Fibroblast of skin of right quadriceps (primary cell): ENCODE data around the gene ZNF681.
"Not testable (repeated sequence)": the region's sequence is repeated elsewhere in the genome, so short reads cannot be mapped to it uniquely, and the experiment has no call there.

Source experiments
- DNase-seq: peaks from one replicate; pipeline ENCODE4 v3.0.0-alpha.2; 2013

The ZNF681 gene

GRCh38 chr19:23758187-23759074 is at the start of gene ZNF681:
Gene ZNF681 (minus strand): TSS chr19:23758891. CDS start chr19:23758749, 142 bp downstream.
- peak; percentile 90 for DNase-seq

DNA sequence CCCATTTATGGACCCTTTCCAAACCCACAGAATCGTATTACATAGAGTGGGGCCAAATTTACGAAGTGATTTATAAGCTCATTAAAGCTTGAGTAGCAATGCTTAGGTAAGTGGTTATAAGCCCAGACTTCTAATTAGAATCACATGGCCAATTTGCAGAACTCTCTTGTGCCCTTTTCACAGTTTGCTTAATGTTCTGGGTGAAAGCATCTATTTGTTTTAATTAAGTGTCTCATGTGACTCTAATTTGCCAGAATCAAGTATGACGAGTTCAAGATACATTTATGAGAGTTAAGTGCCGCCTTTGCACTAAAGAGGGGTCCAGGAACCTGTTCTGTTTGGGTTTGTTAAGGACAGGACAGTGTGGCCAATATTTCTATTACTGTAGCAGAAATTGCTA is 46.0 kb upstream of the ZNF681 start:
- no peak for DNase-seq

- DNase-seq: no peak
These were observed 43.6 kb upstream of the ZNF681 start for GRCh38 chr19:23802290-23802689.

- no peak for DNase-seq
These were observed 43.1 kb upstream of the ZNF681 start for GRCh38 chr19:23801803-23802202.

DNA sequence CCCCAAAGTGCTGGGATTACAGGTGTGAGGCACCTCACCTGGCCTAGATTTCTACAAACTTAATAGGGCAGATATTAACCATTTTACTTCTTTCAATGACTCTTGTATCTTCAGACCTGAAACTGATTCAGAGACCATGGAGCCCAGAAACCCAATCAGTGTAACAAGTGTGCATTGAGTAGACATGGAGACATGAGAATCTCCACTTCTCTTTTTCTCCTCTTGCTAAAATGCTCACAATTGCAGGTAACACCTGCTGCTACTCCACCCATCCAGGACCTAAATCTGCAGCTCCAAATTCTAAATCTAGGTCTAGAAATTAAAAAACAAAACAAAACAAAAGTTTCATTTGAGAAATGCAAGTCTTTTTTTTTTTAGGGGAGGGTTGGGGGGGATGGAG is 42.2 kb upstream of the ZNF681 start:
- DNase-seq: no peak

DNA sequence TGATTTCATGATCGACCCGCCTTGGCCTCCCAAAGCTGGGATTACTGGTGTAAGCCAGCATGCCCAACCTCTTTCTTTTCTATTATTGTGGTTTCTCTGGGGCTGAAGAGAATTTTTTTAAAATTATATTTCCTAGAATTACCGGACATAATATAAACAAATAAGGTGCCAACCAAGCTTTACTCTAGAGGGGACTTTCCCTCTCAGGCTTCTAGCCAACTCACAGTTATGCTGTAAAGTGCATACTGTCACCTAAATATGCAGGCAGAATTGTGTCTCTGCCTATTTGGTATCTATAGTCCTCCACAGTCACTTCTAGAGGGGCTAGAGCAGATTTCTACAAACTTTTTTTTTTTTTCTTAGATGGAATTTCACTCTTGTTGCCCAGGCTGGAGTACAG is 41.6 kb upstream of the ZNF681 start:
- no peak for DNase-seq

GRCh38 chr19:23799321-23799720 is 40.6 kb upstream of the ZNF681 start:
- DNase-seq: no peak

DNA sequence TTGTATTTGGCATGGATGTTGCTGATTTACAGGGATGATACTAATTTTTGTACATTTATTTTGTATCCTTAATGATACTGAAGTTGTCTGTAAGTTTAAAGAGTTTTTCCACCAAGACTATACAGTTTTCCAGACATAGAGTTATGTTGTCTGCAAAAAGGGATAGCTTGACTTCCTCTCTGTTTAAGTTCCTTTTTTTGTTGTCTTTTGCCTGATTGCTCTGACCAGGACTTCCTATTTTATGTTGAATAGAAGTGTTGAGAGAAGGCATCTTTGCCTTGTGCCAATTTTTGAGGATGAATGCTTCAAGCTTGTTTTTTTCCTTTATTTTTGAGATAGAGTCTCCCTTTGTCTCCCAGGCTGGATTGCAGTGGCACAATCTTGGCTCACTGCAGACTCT is 36.8 kb upstream of the ZNF681 start:
- DNase-seq: no peak

DNA sequence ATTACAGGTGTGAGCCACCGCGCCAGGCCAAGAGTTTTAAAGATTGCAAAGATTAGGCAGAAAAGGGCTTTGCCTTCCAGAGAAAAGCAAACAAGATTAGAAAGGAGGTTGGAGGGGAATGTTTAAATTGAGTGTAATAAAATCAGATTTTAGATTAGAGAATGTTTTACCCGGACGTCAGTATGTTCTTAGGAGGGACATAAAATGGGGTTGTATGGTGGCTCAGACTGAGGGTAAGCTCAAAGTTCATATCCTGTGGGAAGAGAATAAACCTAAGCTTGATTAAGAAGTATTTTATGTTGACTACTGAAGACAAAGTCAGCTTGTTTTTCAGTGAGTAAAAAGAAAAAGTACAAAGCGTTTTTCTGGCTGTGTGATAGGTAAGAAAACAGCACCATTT is 34.1 kb upstream of the ZNF681 start:
- no peak for DNase-seq

GRCh38 chr19:23790641-23791488 is 32.2 kb upstream of the ZNF681 start:
- no peak for DNase-seq

DNA sequence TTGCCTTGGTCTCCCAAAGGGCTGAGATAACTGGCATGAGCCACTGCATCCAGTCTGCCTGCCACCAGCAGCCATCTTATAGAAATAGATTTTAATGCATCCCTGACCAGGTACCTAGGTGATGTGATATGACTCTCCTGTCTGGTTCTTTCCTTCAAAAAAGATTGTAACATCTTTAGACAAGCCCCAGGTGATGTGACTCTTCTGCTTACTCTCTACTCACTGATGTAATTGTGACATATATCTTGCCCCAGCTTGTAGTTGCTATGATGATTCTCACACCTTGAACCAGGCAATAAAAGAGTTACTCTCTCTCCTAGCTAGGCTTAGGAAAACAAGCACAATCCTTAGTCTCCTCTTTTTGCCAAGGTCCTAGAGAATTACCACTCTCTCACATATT is 30.6 kb upstream of the ZNF681 start:
- DNase-seq: no peak

DNA sequence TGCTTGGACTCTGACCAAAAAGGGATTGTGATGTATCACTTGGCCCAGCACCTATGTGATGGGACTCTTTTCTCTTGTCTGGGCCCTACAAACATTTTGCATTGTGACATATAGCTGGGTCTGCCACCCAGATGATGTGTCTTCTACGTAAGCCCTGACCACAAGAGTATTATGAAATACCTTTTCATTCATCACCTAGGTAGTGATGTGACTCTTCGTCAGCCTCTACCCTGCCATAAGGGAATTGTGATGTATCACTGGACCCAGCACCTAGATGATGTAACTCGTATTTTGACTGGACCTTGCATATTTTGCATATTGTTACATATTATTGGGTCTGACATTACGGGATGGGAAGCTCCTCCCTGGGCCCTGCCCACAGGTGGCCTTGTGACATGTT is 29.7 kb upstream of the ZNF681 start:
- no peak for DNase-seq

DNA sequence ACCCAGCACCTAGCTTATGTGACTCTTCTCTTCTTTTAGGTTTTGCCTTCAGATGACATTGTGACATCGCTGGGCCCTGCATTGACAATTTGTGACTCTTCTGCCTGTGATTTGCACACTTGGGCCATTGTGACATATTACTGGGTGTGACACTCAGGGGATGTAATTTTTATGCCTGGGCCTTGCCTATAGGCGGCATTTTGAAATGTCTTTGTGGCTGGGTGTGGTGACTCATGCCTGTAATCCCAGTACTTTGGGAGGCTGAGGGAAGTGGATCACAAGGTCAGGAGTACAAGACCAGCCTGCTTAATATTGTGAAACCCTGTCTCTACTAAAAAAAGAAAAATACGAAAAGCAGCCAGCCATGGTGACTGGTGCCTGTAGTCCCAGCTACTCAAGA is 28.4 kb upstream of the ZNF681 start:
- DNase-seq: no peak

GRCh38 chr19:23785982-23786381 is 27.3 kb upstream of the ZNF681 start:
- DNase-seq: no peak

DNA sequence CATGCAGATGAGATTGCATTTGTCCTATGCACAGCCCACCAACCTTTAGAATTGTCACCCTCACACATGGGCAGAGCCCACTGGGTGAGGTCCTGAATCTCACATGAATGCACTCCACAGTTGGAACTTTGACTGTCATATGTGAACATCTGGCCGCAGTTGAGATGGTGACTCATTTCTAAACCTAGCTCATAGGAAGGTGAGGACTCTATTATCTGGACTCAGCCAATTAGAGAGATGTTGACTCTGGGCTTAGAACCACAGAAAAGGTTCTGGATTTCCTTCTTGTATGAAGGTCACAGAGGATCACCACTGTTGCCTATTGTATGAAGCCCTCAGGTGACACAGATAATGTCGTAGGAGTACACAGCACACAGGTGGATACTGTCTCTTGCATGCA is 25.6 kb upstream of the ZNF681 start:
- DNase-seq: no peak

GRCh38 chr19:23783636-23784035 is 24.9 kb upstream of the ZNF681 start:
- DNase-seq: no peak

DNA sequence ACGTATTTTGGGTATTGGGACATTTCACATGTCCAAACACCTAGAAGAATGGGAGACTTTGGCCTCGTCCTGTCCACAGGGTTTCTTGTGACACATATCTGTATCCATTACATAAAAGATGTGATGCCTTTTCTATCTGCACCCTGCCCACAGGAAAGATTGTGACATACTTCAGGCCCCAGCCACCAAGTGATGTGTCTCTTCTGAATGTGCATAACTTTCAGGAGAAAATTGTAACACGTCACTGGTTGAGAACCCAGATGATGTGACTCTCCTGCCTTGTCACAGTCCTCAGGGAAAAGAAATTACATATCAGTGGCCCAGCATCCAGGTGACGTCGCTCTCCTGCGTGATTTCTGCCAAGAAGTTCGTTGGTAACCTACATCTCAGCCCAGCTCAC is 21.0 kb upstream of the ZNF681 start:
- DNase-seq: no peak

DNA sequence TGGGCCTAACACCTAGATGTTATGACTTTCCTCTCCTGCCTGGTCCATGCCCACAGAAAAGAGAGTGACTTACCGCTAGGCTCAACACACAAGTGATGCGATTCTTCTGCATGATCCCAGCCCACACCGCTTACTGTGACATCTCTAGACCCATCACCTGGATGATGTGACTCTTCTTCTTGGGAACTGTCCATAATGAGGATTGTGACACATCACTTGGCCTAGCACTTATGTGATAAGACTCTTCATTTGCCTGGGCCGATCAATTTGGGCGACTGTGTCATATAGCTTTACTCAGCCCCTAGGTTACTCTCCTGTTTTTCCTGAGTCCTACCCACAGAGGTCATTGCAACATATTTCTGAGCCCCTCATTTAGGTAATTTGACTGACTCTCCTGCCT is 19.9 kb upstream of the ZNF681 start:
- DNase-seq: no peak

DNA sequence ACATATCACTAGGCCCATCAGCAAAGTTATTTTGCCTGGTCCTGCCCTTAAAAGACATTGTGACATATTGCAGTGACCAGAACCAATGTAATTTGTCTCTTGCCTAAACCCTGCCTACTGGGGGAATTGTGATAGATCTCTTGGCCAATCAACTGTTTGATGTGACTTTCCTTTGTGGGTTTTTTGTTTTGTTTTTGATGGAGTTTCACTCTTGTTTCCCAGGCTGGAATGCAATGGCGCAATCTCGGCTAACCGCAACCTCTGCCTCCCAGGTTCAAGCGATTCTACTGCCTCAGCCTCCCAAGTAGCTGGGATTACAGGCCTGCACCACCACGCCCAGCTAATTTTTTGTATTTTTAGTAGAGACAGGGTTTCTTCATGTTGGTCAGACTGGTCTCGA is 19.3 kb upstream of the ZNF681 start:
- DNase-seq: not testable (repeated sequence)

DNA sequence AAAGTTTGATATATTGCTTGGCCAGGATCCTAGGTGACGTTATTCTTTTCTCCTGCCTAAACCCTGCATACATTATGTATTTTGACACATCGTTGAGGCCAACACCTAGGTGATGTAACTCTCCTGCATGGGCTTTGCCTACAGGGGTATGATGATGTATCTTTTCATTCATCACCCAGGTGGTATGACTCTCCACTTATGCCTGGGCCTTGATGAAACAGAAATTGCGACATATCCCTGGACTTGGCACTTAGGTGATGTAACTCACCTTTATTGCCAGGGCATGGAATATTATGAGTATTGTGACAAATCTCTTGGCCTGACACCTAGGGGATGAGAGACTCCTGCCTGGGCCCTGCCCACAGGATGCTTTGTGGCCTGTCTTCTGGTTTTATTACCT is 18.5 kb upstream of the ZNF681 start:
- no peak for DNase-seq

- no peak for DNase-seq
These were observed 18.0 kb upstream of the ZNF681 start for GRCh38 chr19:23776507-23777205.

DNA sequence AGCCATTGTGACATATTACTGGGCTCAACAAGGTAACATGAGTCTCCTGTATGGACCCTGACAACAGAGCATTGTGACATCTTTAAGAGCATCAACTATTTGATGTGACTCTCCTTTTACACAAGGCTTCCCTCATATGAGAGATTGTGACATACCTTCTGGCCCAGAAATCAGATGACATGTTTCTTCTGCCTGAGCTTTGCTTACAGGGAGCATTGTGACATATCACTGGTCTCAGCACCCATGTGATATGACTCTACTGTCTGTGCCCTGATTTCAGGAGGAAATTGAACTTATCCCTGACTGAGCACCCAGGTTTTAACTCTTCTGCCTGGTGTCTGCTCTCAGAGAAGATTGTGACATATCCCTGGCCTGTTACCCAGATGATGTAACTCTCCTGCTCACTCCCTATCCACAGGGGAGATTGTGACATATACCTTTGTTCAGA is 15.9 kb upstream of the ZNF681 start:
- DNase-seq: no peak

DNA sequence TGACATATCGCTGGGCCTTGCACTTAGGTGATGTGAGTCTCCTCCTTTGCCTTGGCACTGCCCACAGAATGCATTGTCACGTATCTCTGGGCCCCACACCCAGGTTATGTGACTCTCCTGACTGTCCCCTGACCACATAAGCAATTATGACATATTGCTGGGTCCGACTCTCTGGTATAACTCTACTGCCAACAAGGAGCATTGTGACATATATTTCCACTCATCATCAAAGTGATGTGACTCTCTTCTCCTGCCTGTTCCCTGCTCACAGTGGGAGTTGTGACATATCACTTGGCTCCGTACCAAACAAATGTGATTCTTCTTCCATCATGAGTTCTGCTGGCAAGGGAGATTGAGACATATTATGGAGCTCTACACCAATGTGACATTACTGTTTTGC is 15.4 kb upstream of the ZNF681 start:
- no peak for DNase-seq
